Stimulated activated CD8-positive, alpha-beta memory T cell treated with anti-CD3 and anti-CD28 coated beads, Interleukin-15, amount 100 ng/mL, for 4 hours (primary cell): ENCODE results near the gene PPRC1.

ENCODE experiments used
- DNase-seq, 2 donors: peaks; one replicate each; pipeline ENCODE4 v3.0.0-alpha.2; 2020; ENCODE audit warnings: low read depth in 2 of 2

The PPRC1 gene

GRCh38 chr10:102119417-102120141, 13.3 kb upstream of the PPRC1 start:
- no peak for DNase-seq

- peak in 1 of 2 donors; percentile 47 for DNase-seq
Observed at GRCh38 chr10:102120142-102120990, 12.5 kb upstream of the PPRC1 start, which contains the start of gene LDB1. Gene LDB1 (minus strand): TSS chr10:102120368. CDS start chr10:102120110, 258 bp downstream.

- DNase-seq = no peak
Observed at GRCh38 chr10:102120991-102121738, 11.7 kb upstream of the PPRC1 start.

- no peak for DNase-seq
Observed at GRCh38 chr10:102121739-102122372, 11.0 kb upstream of the PPRC1 start.

DNA sequence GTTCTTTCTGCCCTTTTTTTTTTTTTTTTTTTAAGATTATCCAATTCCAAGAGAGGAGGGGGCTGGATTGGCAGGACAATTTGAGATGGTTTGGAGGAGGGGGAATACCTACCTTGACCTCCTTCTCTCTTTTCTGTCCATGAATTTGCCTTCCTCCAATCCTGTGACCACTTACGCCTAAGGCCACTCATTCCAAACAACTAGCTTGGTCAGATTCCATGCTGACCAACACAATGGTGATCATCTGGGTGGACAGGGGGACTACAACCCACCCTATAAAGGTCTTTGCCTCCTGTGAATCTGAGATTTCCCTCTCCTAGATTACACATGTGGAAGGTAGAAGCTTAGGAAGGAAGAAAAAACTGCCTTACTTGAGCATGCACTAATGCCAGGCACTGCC, 10.4 kb upstream of the PPRC1 start:
- DNase-seq = no peak

DNA sequence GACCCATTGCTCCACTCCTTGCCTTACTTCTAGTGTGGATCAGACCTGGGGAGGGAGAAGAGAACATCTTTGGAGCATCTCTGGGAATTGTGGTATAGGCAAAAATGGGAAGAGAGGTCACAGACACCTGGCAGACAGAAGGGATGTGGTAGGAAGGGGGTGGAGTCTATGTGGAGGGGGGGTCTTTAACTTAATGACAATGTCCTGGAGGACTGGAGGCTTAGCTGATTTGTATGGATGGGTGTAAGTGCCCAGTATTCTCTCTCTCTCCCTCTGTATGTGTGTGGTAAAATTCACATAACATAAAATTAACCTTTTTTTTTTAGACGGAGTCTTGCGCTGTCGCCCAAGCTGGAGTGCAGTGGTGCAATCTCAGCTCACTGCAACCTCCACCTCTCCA, 9.6 kb upstream of the PPRC1 start:
- DNase-seq = no peak

DNA sequence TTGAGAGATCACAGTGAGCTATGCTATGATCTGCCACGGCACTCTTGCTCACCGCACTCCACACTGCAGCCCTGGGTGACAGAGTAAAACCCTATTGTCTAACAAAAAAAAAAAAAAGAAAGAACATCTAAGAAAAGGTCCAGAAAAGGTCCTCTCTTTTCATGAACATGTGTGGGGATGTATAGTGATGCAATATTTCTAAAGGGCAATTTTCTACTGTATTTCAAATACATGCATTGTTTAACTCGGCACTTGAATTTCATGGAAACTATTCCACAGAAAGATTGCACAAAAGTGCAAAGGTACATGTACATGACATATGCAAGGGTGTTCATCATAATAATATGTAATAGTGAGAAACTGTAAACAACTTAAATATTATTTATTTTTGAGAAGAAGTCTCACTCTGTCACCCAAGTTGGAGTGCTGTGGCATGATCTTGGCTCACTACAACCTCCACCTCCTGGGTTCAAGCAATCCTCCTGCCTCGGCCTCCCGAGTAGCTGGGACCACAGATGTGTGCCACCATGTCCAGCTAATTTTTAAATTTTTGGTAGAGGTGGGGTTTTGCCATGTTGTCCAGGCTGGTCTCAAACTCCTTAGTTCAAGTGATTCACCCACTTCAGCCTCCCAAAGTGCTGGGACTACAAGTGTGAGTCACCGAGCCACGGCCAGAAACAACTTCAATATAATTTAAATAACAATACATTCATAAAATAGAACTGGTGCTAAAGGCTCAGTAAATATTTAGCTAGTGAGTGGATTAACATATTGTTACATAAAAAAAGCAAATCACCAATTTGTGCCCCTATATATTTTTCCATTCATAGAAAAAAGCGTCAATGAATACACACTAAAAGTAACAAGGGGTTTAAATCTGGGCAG, 1.3 kb upstream of the PPRC1 start:
- no peak for DNase-seq

DNA sequence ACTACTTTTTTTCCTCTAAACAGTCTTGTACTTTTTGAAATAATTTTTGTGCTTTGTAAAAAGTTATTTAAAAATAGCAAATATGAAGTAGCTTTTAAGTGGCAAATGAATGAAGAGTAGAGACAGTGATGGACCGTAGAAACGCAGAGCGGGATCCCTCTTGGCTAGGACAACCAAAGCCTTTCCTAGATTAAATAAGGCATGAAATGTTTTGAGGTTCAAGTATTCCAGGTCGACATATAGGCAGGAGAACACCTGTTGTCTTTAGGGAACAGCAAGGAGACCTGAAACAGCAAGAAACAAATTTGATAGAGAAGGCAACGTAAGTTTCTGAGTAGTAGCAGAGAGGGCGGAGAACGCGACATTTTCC, 662 bp upstream of the PPRC1 start:
- DNase-seq = no peak

GRCh38 chr10:102133373-102134195, 744 bp downstream of the PPRC1 start:
- DNase-seq = peak; percentile 60 to 61

- DNase-seq = no peak
Observed at GRCh38 chr10:102134416-102134815, 1.6 kb downstream of the PPRC1 start.

- DNase-seq = no peak
Observed at GRCh38 chr10:102135956-102136526, 3.2 kb downstream of the PPRC1 start.

GRCh38 chr10:102139281-102140110, 6.7 kb downstream of the PPRC1 start:
- no peak for DNase-seq

GRCh38 chr10:102140218-102140617, 7.4 kb downstream of the PPRC1 start:
- DNase-seq = no peak

GRCh38 chr10:102140913-102141540, 8.2 kb downstream of the PPRC1 start:
- no peak for DNase-seq

GRCh38 chr10:102141583-102142107, 8.8 kb downstream of the PPRC1 start:
- no peak for DNase-seq

DNA sequence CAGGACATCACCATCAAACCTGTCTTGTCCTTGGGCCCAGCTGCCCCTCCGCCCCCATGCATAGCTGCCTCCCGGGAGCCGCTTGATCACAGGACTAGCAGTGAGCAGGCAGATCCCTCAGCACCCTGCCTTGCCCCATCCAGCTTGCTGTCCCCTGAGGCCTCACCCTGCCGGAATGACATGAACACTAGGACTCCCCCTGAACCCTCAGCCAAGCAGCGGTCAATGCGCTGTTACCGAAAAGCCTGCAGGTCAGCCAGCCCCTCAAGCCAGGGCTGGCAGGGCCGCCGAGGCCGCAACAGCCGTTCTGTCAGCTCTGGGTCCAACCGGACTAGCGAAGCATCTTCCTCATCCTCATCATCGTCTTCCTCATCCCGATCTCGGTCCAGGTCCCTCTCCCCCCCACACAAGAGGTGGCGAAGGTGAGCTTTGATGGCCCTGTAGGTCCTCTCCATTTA, 14.2 kb downstream of the PPRC1 start:
- no peak for DNase-seq

DNA sequence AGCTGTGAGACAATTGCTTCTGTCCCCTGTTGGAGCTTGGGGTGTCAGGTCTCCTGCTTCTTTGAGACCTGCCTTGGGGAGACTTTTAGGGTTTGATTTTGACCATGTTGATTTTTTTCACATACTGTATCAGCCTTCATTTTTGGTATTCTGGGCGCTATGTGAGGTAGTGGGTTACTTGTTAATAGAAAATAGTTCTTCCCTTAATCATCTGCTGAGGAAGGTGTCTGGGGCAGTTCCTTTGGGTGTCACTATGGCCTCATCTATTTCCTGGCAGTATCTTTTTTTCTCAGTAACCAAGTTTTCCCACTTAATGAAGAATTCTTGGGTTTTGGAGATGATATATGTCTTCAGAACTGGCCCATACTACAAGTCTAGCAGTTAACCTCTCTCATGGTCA, 14.7 kb downstream of the PPRC1 start:
- no peak for DNase-seq

GRCh38 chr10:102148275-102148674, 15.4 kb downstream of the PPRC1 start:
- no peak for DNase-seq
